HepG2 (cell line): ENCODE results near the gene CENPO. TPM values are rescaled to one million over a fixed set of nuclear protein-coding genes. Genes with fewer than 3 reads are reported as not detected.
A peak's percentile ranks its signal among the peaks of the same experiment; 100 is the strongest.

ENCODE experiments used
- ATAC-seq: fragments of 200-7000 bp; cut with Tn5 transposase; 3 replicates; pipeline ENCODE4 v1.9.1; 2020; ENCODE audit warnings: mild to moderate bottlenecking, moderate library complexity
- BruUV-seq: library from RNA; stranded (reverse); fragments of 400-500 nt; replicated peaks from 2 replicates; lab custom pipeline; 2021; lab: Mats Ljungman, UMichigan
- CTCF ChIA-PET: fragments of 300-600 bp; formaldehyde crosslinking; extraction: SDS; loops from one replicate; lab custom pipeline; 2021; ENCODE audit warnings: low total read pairs, inconsistent platforms, low intra/inter-chr PET ratio; lab: Yijun Ruan, JAX
- POLR2A ChIA-PET: fragments of 350-600 bp; sonication (Branson Sonifier 250); formaldehyde crosslinking; loops from one replicate; lab custom pipeline; 2020; ENCODE audit warnings: antibody characterized with exemption, inconsistent platforms; lab: Yijun Ruan, JAX
- DNase-seq: peaks from one replicate; pipeline ENCODE4 v3.0.0-alpha.2; 2015; ENCODE audit warnings: low spot score
- FAIRE-seq: peaks from 3 replicates; lab custom pipeline; 2011; peaks lifted over from hg19 to GRCh38; lab: Jason Lieb, UNC
- H2AFZ ChIP-seq: one replicate; pipeline ENCODE4 v1.6.1; 2011; ENCODE audit warnings: low read length, inconsistent platforms
- H3K27ac ChIP-seq: fragments of 300-600 bp; 3 replicates; pipeline ENCODE4 v1.8.0; 2011; ENCODE audit warnings: mixed run types, mild to moderate bottlenecking, mixed read lengths, low read length, inconsistent platforms; ENCODE audit not compliant: insufficient read depth; ENCODE audit errors: extremely low read length
- H3K27me3 ChIP-seq, 2 experiments: fragments of 200-600 bp in 1 of 2; 2 replicates in 1 of 2; 3 replicates in 1 of 2; pipeline versions ENCODE4 v1.6.0 to v1.8.0; 2011; ENCODE audit warnings: low read length in 2 of 2, mild to moderate bottlenecking in 2 of 2, moderate library complexity in 2 of 2, inconsistent platforms in 1 of 2; ENCODE audit not compliant: insufficient read depth in 2 of 2, control insufficient read depth in 1 of 2
- H3K36me3 ChIP-seq, 2 experiments: fragments of 200-600 bp in 1 of 2; replicated peaks in 1 of 2; 2 replicates in 1 of 2; 3 replicates in 1 of 2; pipeline versions ENCODE4 v1.5.1 to v1.8.0; 2011; ENCODE audit warnings: low read length in 2 of 2, inconsistent platforms in 1 of 2; ENCODE audit not compliant: insufficient read depth in 2 of 2, control insufficient read depth in 1 of 2
- H3K4me1 ChIP-seq: 2 replicates; pipeline ENCODE4 v1.5.1; 2012; ENCODE audit warnings: low read length, inconsistent platforms; ENCODE audit not compliant: insufficient read depth
- H3K4me2 ChIP-seq: 2 replicates; pipeline ENCODE4 v1.6.0; 2011; ENCODE audit warnings: low read depth, low read length, inconsistent platforms
- H3K4me3 ChIP-seq, 3 experiments: fragments of 200-600 bp in 1 of 3; sonication (generic), shearing (Covaris generic) in 1 of 3; replicated peaks in 1 of 3; 2 replicates each; pipeline ENCODE4 v1.5.1; 2011 to 2016; ENCODE audit warnings: low read length in 3 of 3, inconsistent platforms in 2 of 3, low read depth in 2 of 3, mild to moderate bottlenecking in 2 of 3, control low read depth in 1 of 3, mixed read lengths in 1 of 3; ENCODE audit not compliant: insufficient read depth in 1 of 3
- H3K79me2 ChIP-seq: one replicate; pipeline ENCODE4 v1.6.1; 2011; ENCODE audit warnings: low read length, inconsistent platforms; ENCODE audit not compliant: insufficient read depth
- H3K9ac ChIP-seq: 2 replicates; pipeline ENCODE4 v1.6.0; 2011; ENCODE audit warnings: mild to moderate bottlenecking, low read depth, low read length, inconsistent platforms; ENCODE audit not compliant: insufficient read depth
- H3K9me3 ChIP-seq: 2 replicates; pipeline ENCODE4 v1.5.1; 2012; ENCODE audit warnings: mild to moderate bottlenecking, low read length
- H4K20me1 ChIP-seq: 2 replicates; pipeline ENCODE4 v1.6.0; 2011; ENCODE audit warnings: inconsistent platforms, mild to moderate bottlenecking, low read length, moderate library complexity; ENCODE audit not compliant: insufficient read depth
- AHR ChIP-seq: IDR thresholded peaks from 2 replicates; pipeline ENCODE4 v1.6.1; 2018; ENCODE audit warnings: missing genetic modification reagents, missing compliant biosample characterization
- BRCA1 ChIP-seq: sonication (generic); formaldehyde crosslinking; IDR thresholded peaks from 2 replicates; pipeline ENCODE4 v1.4.0; 2020; ENCODE audit warnings: missing genetic modification reagents
- CAMTA2 ChIP-seq: sonication (generic); formaldehyde crosslinking; IDR thresholded peaks from 2 replicates; pipeline ENCODE4 v1.4.0; 2020; ENCODE audit warnings: mild to moderate bottlenecking, missing genetic modification reagents, borderline replicate concordance
- HDAC1 ChIP-seq: sonication (generic); formaldehyde crosslinking; IDR thresholded peaks from 2 replicates; pipeline ENCODE4 v1.5.1; 2020; ENCODE audit warnings: mild to moderate bottlenecking, missing genetic modification reagents
- MATR3 ChIP-seq: sonication (generic); formaldehyde crosslinking; IDR thresholded peaks from 2 replicates; pipeline ENCODE4 v1.4.0; 2020; ENCODE audit warnings: missing genetic modification reagents
- MAZ ChIP-seq, 2 experiments: sonication (generic) in 1 of 2; formaldehyde crosslinking in 1 of 2; IDR thresholded peaks; 2 replicates each; pipeline versions ENCODE4 v1.5.0 to v1.6.1; 2012 to 2020; ENCODE audit warnings: low read depth in 2 of 2, mild to moderate bottlenecking in 2 of 2, borderline replicate concordance in 1 of 2, improper control_type of control experiment in 1 of 2, low read length in 1 of 2, missing genetic modification reagents in 1 of 2, moderate library complexity in 1 of 2
- PRDM10 ChIP-seq: sonication (generic); formaldehyde crosslinking; IDR thresholded peaks from 2 replicates; pipeline ENCODE4 v1.4.0; 2020; ENCODE audit warnings: low read depth, missing genetic modification reagents
- RBM22 ChIP-seq: fragments of 200-400 bp; formaldehyde crosslinking; optimal IDR thresholded peaks from 2 replicates; pipeline ENCODE3; 2017; ENCODE audit warnings: mild to moderate bottlenecking, low read length, moderate library complexity
- REPIN1 ChIP-seq: sonication (generic); formaldehyde crosslinking; IDR thresholded peaks from 2 replicates; pipeline ENCODE4 v1.8.0; 2022; ENCODE audit warnings: missing genetic modification reagents, low read depth, mild to moderate bottlenecking, borderline replicate concordance
- SMAD3 ChIP-seq: sonication (generic); formaldehyde crosslinking; IDR thresholded peaks from 2 replicates; pipeline ENCODE4 v1.4.0; 2020; ENCODE audit warnings: missing genetic modification reagents
- ZNF180 ChIP-seq: sonication (generic); formaldehyde crosslinking; IDR thresholded peaks from 2 replicates; pipeline ENCODE4 v1.4.0; 2020; ENCODE audit warnings: low read depth, missing genetic modification reagents, borderline replicate concordance
- ZNF768 ChIP-seq: sonication (generic); formaldehyde crosslinking; IDR thresholded peaks from 2 replicates; pipeline ENCODE4 v1.4.0; 2020; ENCODE audit warnings: missing genetic modification reagents
- WGBS: methylation state at CpG from one replicate; pipeline ENCODE4 v1.1.6; 2017; ENCODE audit warnings: low lambda C conversion rate; 5-methylcytosine and 5-hydroxymethylcytosine counted together
- in situ Hi-C: cut with HindIII; loops from 2 replicates; pipeline ENCODE4 v1.10.0; 2017; ENCODE audit warnings: low pct_unique_long_range_greater_than_20kb; ENCODE audit not compliant: extremely low pct_ligation_motif_present
- intact Hi-C: fragments of 100-400 bp; cut with micrococcal nuclease; formaldehyde crosslinking; loops from one replicate; pipeline ENCODE4 v1.10.0; 2022; ENCODE audit not compliant: unreplicated experiment
- polyA plus RNA-seq, 8 experiments: library from polyadenylated mRNA; depleted of rRNA in 3 of 8; stranded (reverse) in 7 of 8; unstranded in 1 of 8; fragments of >200 nt; fragmentation: Illumina TruSeq in 4 of 8; extraction: Trizol in 4 of 8; gene quantifications; 2 replicates each; pipeline versions ENCODE4 v1.2.1 to v1.2.3, GENCODE V29; 2011 to 2016; ENCODE audit warnings: low read depth in 4 of 8, missing spikeins in 1 of 8, mixed read lengths in 1 of 8; ENCODE audit not compliant: insufficient read depth in 1 of 8
- total RNA-seq, 5 experiments: library from RNA; depleted of rRNA; stranded (reverse); fragments of >200 nt; fragmentation: Illumina TruSeq; extraction: Trizol; gene quantifications; 2 replicates each; pipeline ENCODE4 v1.2.3, GENCODE V29; 2016; ENCODE audit warnings: low read depth in 1 of 5

Gene CENPO
- total and polyA plus RNA-seq, 2 of the 13 experiments (the other 11 are each of a cell fraction or from before 2014, with no cell fraction given) = 19.7 to 35.5 TPM

GRCh38 chr2:24819442-24820174 lies 26.4 kb downstream of the CENPO start:
- Histone ChIP-seq H2AFZ (no peak overlapping the region), H3K4me2 (no peak overlapping the region), H3K27ac (no peak overlapping the region), H3K4me1 (peaks cover 18% of the 10 kb centered on the region), H4K20me1 (no peaks in the 10 kb centered on the region), H3K36me3 (peaks cover 25 to 66% of the 10 kb centered on the region in 2 experiments), H3K9ac (no peak overlapping the region), H3K9me3 (no peaks in the 10 kb centered on the region), H3K27me3 (no peaks in the 10 kb centered on the region), H3K79me2 (peaks cover under 1% of the 10 kb centered on the region), H3K4me3 (no peak overlapping the region)
- intact Hi-C loops = no loop called here
- WGBS = 97% methylated on average over 20 of the region's 21 CpGs
- CTCF ChIA-PET = no interaction called here
- no peak for TF ChIP-seq CAMTA2 (CRISPR knock-in tag)
- TF ChIP-seq ZNF768 (CRISPR knock-in tag) = peak; percentile 14; the same call in 1 of the 2 replicates
- TF ChIP-seq RBM22 = peak; percentile 58
- in situ Hi-C loops = no loop called here
- ATAC-seq = 0 out of 3 replicates have a peak, but pooled peaks have one; percentile 6
- DNase-seq = no peak
- POLR2A ChIA-PET = interaction anchor here (0.8 kb wide), 1 partner anchor 26 kb away, joined by 3 read pairs; the partner anchor contains the start of genes CENPO and PTRHD1
- no peak for FAIRE-seq
- BruUV-seq = no TSS peak

- H3K27ac ChIP-seq = no peak overlapping the region
- ATAC-seq (no peak), FAIRE-seq (no peak), DNase-seq (no peak)
- no peaks in the 10 kb centered on the region for H3K79me2 ChIP-seq
- H3K36me3 ChIP-seq = peaks cover 25 to 61% of the 10 kb centered on the region in 2 experiments
- no peak overlapping the region for H3K9ac ChIP-seq
- H3K4me3 ChIP-seq = no peak overlapping the region
- H3K4me1 ChIP-seq = peaks cover 16% of the 10 kb centered on the region
- H2AFZ ChIP-seq = no peak overlapping the region
- no peaks in the 10 kb centered on the region for H4K20me1 ChIP-seq
- H3K27me3 ChIP-seq = no peaks in the 10 kb centered on the region
- ChIA-PET CTCF (no interaction called here), POLR2A (interaction anchor here (0.8 kb wide), 1 partner anchor 27 kb away, joined by 3 read pairs; the partner anchor contains the start of genes CENPO and PTRHD1)
- in situ Hi-C loops = no loop called here
- TF ChIP-seq SMAD3 (CRISPR knock-in tag) (no peak), MATR3 (no peak), PRDM10 (no peak), REPIN1 (CRISPR knock-in tag) (no peak), BRCA1 (no peak), ZNF180 (CRISPR knock-in tag) (no peak), HDAC1 (CRISPR knock-in tag) (no peak), MAZ (IDR thresholded peaks at IDR 0.05; ENCODE audit: borderline replicate concordance, low read depth, low read length) (no peak), MAZ (CRISPR knock-in tag; IDR thresholded peaks at IDR 0.05; ENCODE audit: low read depth) (no peak), AHR (CRISPR knock-in tag) (no peak)
- H3K9me3 ChIP-seq = no peaks in the 10 kb centered on the region
- 82% methylated on average over 7 of the region's 7 CpGs for WGBS
- intact Hi-C loops = no loop called here
- H3K4me2 ChIP-seq = no peak overlapping the region
- BruUV-seq = no TSS peak
Observed at GRCh38 chr2:24820175-24820513, 26.9 kb downstream of the CENPO start.
